DND-41 (cell line): Measurements from ENCODE around the gene TNXB.

Source experiments
- ATAC-seq: fragments of 200-7000 bp; cut with Tn5 transposase; 3 replicates; pipeline ENCODE4 v1.9.1; 2021; ENCODE audit warnings: low read depth; ENCODE audit not compliant: insufficient read depth
- DNase-seq: peaks from one replicate; pipeline ENCODE4 v3.0.0-alpha.2; 2020
- H2AFZ ChIP-seq: 2 replicates; pipeline ENCODE4 v1.6.0; 2012; ENCODE audit warnings: low read depth, low read length
- H3K27ac ChIP-seq: 2 replicates; pipeline ENCODE4 v1.5.1; 2012; ENCODE audit warnings: low read length, inconsistent platforms
- H3K27me3 ChIP-seq: fragments of 200-600 bp; sonication (generic); 2 replicates; pipeline ENCODE4 v1.6.0; 2012; ENCODE audit warnings: low read length, mild to moderate bottlenecking, inconsistent platforms; ENCODE audit not compliant: insufficient read depth, poor library complexity
- H3K36me3 ChIP-seq: 2 replicates; pipeline ENCODE4 v1.5.1; 2012; ENCODE audit warnings: low read length, inconsistent platforms; ENCODE audit not compliant: insufficient read depth
- H3K4me1 ChIP-seq: 2 replicates; pipeline ENCODE4 v1.5.1; 2012; ENCODE audit warnings: mild to moderate bottlenecking, low read length; ENCODE audit not compliant: insufficient read depth
- H3K4me2 ChIP-seq: 2 replicates; pipeline ENCODE4 v1.6.0; 2012; ENCODE audit warnings: mild to moderate bottlenecking, moderate library complexity, low read length, inconsistent platforms; ENCODE audit not compliant: insufficient read depth
- H3K4me3 ChIP-seq, 2 experiments: fragments of 200-600 bp in 1 of 2; shearing (Covaris generic) in 1 of 2; 2 replicates each; pipeline ENCODE4 v1.5.1; 2012 to 2016; ENCODE audit warnings: inconsistent platforms in 2 of 2, low read length in 2 of 2, mild to moderate bottlenecking in 2 of 2, low read depth in 1 of 2, moderate library complexity in 1 of 2
- H3K79me2 ChIP-seq: 2 replicates; pipeline ENCODE4 v1.6.0; 2012; ENCODE audit warnings: low read length, inconsistent platforms; ENCODE audit not compliant: insufficient read depth
- H3K9ac ChIP-seq: 2 replicates; pipeline ENCODE4 v1.6.0; 2012; ENCODE audit warnings: low read depth, mild to moderate bottlenecking, inconsistent platforms, low read length, moderate library complexity
- H3K9me3 ChIP-seq: 2 replicates; pipeline ENCODE4 v1.5.1; 2012; ENCODE audit warnings: low read length, moderate library complexity, mild to moderate bottlenecking, inconsistent platforms; ENCODE audit not compliant: insufficient read depth, severe bottlenecking
- H4K20me1 ChIP-seq: 2 replicates; pipeline ENCODE4 v1.6.0; 2012; ENCODE audit warnings: low read length; ENCODE audit not compliant: insufficient read depth
- EZH2 ChIP-seq: IDR thresholded peaks from 3 replicates; pipeline ENCODE4 v1.6.1; 2012; ENCODE audit warnings: borderline replicate concordance, low read depth, mild to moderate bottlenecking, moderate library complexity, low read length, inconsistent platforms; ENCODE audit not compliant: severe bottlenecking
- TF ChIP-seq, protein P1 (sequence below): IDR thresholded peaks from 2 replicates; pipeline ENCODE4 v1.5.1; 2012; ENCODE audit warnings: borderline replicate concordance, low read length, moderate library complexity, mild to moderate bottlenecking; ENCODE audit not compliant: poor library complexity, severe bottlenecking; ENCODE audit errors: extremely low read depth

Gene TNXB

DNA sequence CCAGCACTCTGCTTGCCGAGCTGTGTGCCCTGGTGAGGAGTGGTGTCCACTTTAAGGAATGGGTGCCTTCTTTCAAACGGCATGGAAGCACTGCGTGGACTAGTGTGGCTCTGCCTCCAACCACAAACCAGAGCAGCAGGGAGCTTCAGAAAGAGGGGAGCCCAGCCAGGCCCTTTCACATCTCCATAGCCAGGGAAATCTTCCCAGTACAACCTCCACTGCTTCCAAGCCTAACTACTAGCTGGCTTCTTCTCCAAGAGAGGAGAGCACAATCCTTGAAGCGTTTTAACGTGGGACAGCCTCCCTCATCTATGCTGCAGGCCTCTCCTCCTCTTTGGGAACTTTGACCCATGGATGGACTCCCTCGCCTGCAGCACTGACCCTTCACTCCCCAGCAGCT is 26.7 kb downstream of the TNXB start:
- no peak overlapping the region for H2AFZ ChIP-seq
- H3K27ac ChIP-seq = no peak overlapping the region
- no peaks in the 10 kb centered on the region for H3K9me3 ChIP-seq
- DNase-seq (no peak), ATAC-seq (no peak)
- no peak overlapping the region for H3K4me3 ChIP-seq
- no peaks in the 10 kb centered on the region for H3K36me3 ChIP-seq
- no peak for TF ChIP-seq EZH2
- TF ChIP-seq, protein P1, sequence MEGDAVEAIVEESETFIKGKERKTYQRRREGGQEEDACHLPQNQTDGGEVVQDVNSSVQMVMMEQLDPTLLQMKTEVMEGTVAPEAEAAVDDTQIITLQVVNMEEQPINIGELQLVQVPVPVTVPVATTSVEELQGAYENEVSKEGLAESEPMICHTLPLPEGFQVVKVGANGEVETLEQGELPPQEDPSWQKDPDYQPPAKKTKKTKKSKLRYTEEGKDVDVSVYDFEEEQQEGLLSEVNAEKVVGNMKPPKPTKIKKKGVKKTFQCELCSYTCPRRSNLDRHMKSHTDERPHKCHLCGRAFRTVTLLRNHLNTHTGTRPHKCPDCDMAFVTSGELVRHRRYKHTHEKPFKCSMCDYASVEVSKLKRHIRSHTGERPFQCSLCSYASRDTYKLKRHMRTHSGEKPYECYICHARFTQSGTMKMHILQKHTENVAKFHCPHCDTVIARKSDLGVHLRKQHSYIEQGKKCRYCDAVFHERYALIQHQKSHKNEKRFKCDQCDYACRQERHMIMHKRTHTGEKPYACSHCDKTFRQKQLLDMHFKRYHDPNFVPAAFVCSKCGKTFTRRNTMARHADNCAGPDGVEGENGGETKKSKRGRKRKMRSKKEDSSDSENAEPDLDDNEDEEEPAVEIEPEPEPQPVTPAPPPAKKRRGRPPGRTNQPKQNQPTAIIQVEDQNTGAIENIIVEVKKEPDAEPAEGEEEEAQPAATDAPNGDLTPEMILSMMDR = no peak
- H3K4me2 ChIP-seq = no peak overlapping the region
- H3K79me2 ChIP-seq = no peaks in the 10 kb centered on the region
- no peak overlapping the region for H3K9ac ChIP-seq
- peaks cover 17% of the 10 kb centered on the region for H3K27me3 ChIP-seq
- H4K20me1 ChIP-seq = no peaks in the 10 kb centered on the region
- no peaks in the 10 kb centered on the region for H3K4me1 ChIP-seq

DNA sequence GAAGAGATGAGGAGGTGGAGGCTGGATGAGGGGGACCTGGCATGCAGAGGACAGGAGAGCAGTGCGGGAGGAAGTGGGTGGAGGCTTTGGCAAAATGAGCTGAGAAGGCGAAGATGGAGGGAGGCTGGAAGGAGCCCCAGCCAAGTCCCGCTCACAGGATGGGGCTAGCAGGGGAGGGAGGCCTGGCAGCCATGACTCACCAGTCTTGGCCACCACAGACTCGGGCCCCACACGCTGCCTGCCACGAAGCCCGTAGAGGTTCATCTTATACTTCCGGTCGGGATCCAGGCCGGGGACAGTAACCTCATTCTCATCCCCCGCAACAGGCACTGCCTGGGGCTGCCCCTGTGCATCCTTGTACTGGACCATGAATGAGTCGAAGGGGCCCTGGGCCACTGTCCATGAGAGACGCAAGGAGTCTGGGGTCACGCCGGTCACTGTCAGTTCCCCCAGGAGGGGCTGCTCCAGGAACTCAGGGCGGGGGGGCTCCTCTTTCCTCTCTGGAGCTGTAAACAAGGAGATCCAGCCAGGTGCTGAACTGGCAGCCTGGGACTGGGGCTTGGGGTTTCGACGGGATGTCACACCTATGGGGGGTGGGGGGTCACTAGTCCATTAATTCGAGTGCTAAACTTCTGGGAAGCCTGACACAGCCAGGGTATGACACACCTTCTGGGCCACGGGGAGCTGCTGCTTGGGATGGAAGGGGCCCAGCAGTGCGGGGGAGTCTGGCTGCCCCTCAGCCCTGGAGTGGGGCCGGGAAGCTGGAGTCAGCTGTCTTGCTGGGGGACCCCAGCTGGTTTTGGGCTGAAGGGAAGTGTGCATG is 27.8 kb downstream of the TNXB start:
- Histone ChIP-seq H3K4me1 (no peaks in the 10 kb centered on the region), H3K79me2 (no peaks in the 10 kb centered on the region), H2AFZ (no peak overlapping the region), H3K9ac (no peak overlapping the region), H3K27me3 (peaks cover 18% of the 10 kb centered on the region), H3K27ac (no peak overlapping the region), H3K36me3 (no peaks in the 10 kb centered on the region), H4K20me1 (no peaks in the 10 kb centered on the region), H3K4me3 (no peak overlapping the region), H3K4me2 (no peak overlapping the region), H3K9me3 (no peaks in the 10 kb centered on the region)
- no peak for ATAC-seq
- TF ChIP-seq, protein P1 = no peak
- TF ChIP-seq EZH2 = peak; percentile 2
- no peak for DNase-seq

DNA sequence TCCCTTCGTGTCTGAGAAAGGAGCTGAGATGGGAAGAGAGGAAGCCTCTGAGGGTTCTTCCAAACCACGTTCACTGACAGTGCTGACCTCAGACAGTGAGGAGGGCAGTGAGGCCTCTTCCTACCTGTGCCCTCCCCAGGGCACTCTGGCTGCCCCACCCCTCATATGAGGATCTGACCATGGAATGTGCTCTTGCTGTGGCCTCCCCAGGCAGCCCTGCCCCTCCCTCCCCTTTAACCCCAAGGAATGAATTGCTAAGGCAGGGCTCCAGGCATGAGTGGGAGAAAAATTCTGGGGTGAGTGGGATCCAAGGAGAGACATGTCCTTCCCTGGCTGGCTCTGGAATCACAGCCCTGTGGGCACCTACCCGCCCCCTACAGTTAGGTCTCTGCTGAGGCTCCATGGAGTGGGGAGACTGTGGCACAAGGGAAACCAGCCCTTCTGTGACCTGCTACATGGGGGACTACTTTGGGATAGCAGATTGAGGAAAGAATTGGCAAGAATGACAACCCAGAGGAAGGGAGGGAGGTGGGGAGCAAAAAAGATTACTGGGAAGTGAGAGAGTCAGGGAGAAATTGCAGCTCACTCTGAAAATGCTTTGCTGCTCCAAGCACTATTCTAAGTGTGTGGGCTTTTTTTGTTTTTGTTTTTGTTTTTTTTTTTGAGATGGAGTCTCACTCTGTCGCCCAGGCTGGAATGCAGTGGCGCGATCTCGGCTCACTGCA is 29.4 kb downstream of the TNXB start:
- Histone ChIP-seq H3K4me1 (no peaks in the 10 kb centered on the region), H3K4me3 (no peak overlapping the region), H3K9me3 (no peaks in the 10 kb centered on the region), H3K4me2 (no peak overlapping the region), H3K36me3 (no peaks in the 10 kb centered on the region), H3K27ac (no peak overlapping the region), H4K20me1 (no peaks in the 10 kb centered on the region), H3K9ac (no peak overlapping the region), H2AFZ (no peak overlapping the region), H3K79me2 (no peaks in the 10 kb centered on the region), H3K27me3 (peaks cover 26% of the 10 kb centered on the region)
- ATAC-seq = no peak
- DNase-seq = no peak
- TF ChIP-seq EZH2 = no peak
- TF ChIP-seq, protein P1 = no peak
